ENCODE results near the gene IGSF23. TPM values are rescaled to one million over a fixed set of nuclear protein-coding genes. Genes with fewer than 3 reads are reported as not detected.

Gene IGSF23
- total RNA-seq, 1 donor from 2014 or later = not detected

- Histone ChIP-seq H3K9me3 (ENCODE audit: low read depth) (no peaks in the 10 kb centered on the region), H2AFZ (replicated peaks) (no peak overlapping the region), H3F3A (ENCODE audit: low read depth) (no peaks in the 10 kb centered on the region), H3K4me3 (no peak overlapping the region), H3K9ac (no peak overlapping the region), H4K20me1 (ENCODE audit: low read depth) (no peaks in the 10 kb centered on the region), H3K27me3 (no peaks in the 10 kb centered on the region), H3K27ac (no peak overlapping the region), H3K36me3 (no peaks in the 10 kb centered on the region), H3K4me2 (no peak overlapping the region), H3K4me1 (peaks cover 8% of the 10 kb centered on the region), H3K79me2 (ENCODE audit: low read depth) (no peaks in the 10 kb centered on the region)
- TF ChIP-seq CTCF (IDR thresholded peaks at IDR 0.05) (no peak), EZH2phosphoT487 (IDR thresholded peaks at IDR 0.05) (no peak), EZH2 (IDR thresholded peaks at IDR 0.05) (no peak)
- H3K36me3 Mint-ChIP-seq = no peaks in the 10 kb centered on the region
- H3K27ac Mint-ChIP-seq = no peak overlapping the region
- H3K9me3 Mint-ChIP-seq = no peaks in the 10 kb centered on the region
- peaks cover 8% of the 10 kb centered on the region for H3K4me1 Mint-ChIP-seq
- H3K27me3 Mint-ChIP-seq (ENCODE audit: insufficient read depth, low read depth) = peaks cover 11% of the 10 kb centered on the region
- no peak overlapping the region for H3K4me3 Mint-ChIP-seq
- DNase-seq (ENCODE audit: low spot score) = no peak
Observed at GRCh38 chr19:44635581-44636438, 22.4 kb downstream of the IGSF23 start.

GRCh38 chr19:44636439-44637389 is 23.4 kb downstream of the IGSF23 start:
- Histone ChIP-seq H3K36me3 (no peaks in the 10 kb centered on the region), H2AFZ (replicated peaks) (no peak overlapping the region), H3K4me2 (no peak overlapping the region), H3K79me2 (ENCODE audit: low read depth) (no peaks in the 10 kb centered on the region), H3F3A (ENCODE audit: low read depth) (no peaks in the 10 kb centered on the region), H3K9me3 (ENCODE audit: low read depth) (no peaks in the 10 kb centered on the region), H3K27me3 (no peaks in the 10 kb centered on the region), H3K4me3 (no peak overlapping the region), H3K9ac (no peak overlapping the region), H3K4me1 (peaks cover 8% of the 10 kb centered on the region), H3K27ac (no peak overlapping the region), H4K20me1 (ENCODE audit: low read depth) (no peaks in the 10 kb centered on the region)
- DNase-seq (ENCODE audit: low spot score) = no peak
- Mint-ChIP-seq H3K4me1 (peaks cover 8% of the 10 kb centered on the region), H3K4me3 (no peak overlapping the region), H3K27ac (no peak overlapping the region), H3K27me3 (ENCODE audit: insufficient read depth, low read depth) (peaks cover 11% of the 10 kb centered on the region), H3K36me3 (no peaks in the 10 kb centered on the region), H3K9me3 (no peaks in the 10 kb centered on the region)
- TF ChIP-seq CTCF (IDR thresholded peaks at IDR 0.05) = no peak
- TF ChIP-seq EZH2phosphoT487 (IDR thresholded peaks at IDR 0.05) = no peak
- no peak for TF ChIP-seq EZH2 (IDR thresholded peaks at IDR 0.05)

DNA sequence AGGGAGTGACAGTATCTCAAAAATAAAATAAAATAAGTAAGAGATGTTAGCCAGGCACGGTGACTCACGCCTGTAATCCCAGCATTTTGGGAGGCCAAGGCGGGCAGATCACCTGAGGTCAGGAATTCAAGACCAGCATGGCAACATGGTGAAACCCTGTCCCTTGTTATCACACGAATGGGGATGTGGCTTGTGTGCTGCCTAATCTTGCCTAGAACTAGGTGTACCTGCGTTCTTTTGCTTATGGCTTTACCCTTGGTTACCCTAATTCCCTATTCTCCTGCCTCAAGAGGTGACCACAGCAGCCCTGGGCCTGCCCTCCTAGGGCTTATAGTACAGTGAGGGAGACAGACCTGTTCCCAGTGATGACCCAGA is 24.0 kb downstream of the IGSF23 start:
- Histone ChIP-seq H4K20me1 (ENCODE audit: low read depth) (no peaks in the 10 kb centered on the region), H3K9ac (no peak overlapping the region), H3F3A (ENCODE audit: low read depth) (no peaks in the 10 kb centered on the region), H3K36me3 (no peaks in the 10 kb centered on the region), H3K4me1 (peaks cover 8% of the 10 kb centered on the region), H3K4me3 (no peak overlapping the region), H3K4me2 (no peak overlapping the region), H2AFZ (replicated peaks) (no peak overlapping the region), H3K79me2 (ENCODE audit: low read depth) (no peaks in the 10 kb centered on the region), H3K27ac (no peak overlapping the region), H3K27me3 (peaks cover 1% of the 10 kb centered on the region), H3K9me3 (ENCODE audit: low read depth) (no peaks in the 10 kb centered on the region)
- no peak for DNase-seq (ENCODE audit: low spot score)
- no peaks in the 10 kb centered on the region for H3K36me3 Mint-ChIP-seq
- peaks cover 11% of the 10 kb centered on the region for H3K27me3 Mint-ChIP-seq (ENCODE audit: insufficient read depth, low read depth)
- peaks cover 8% of the 10 kb centered on the region for H3K4me1 Mint-ChIP-seq
- TF ChIP-seq CTCF (IDR thresholded peaks at IDR 0.05) (no peak), EZH2 (IDR thresholded peaks at IDR 0.05) (no peak), EZH2phosphoT487 (IDR thresholded peaks at IDR 0.05) (no peak)
- H3K27ac Mint-ChIP-seq = no peak overlapping the region
- no peak overlapping the region for H3K4me3 Mint-ChIP-seq
- no peaks in the 10 kb centered on the region for H3K9me3 Mint-ChIP-seq
